ENCODE measurements around the gene SLC37A3. TPM values are rescaled to one million over a fixed set of nuclear protein-coding genes. Genes with fewer than 3 reads are reported as not detected.
"Not testable (repeated sequence)": the region's sequence is repeated elsewhere in the genome, so short reads cannot be mapped to it uniquely, and the experiment has no call there.

SLC37A3 gene
- total RNA-seq, 2 experiments from 2014 or later = 74.5 to 74.7 TPM

- peaks cover 56% of the 10 kb centered on the region for H3K36me3 Mint-ChIP-seq
- H3K9me3 Mint-ChIP-seq = no peaks in the 10 kb centered on the region
- no peak for DNase-seq
- intact Hi-C loops (cut with micrococcal nuclease) = no loop called here
- POLR2A ChIA-PET = no interaction called here
- H3K4me1 Mint-ChIP-seq (ENCODE audit: low read depth) = no peaks in the 10 kb centered on the region
- no peak overlapping the region for H3K27ac Mint-ChIP-seq
- H3K27me3 Mint-ChIP-seq = no peaks in the 10 kb centered on the region
- H3K4me3 Mint-ChIP-seq = no peak overlapping the region
- CTCF ChIA-PET = no interaction called here
Measured at GRCh38 chr7:140342727-140343514, 55.4 kb downstream of the SLC37A3 start.

- peaks cover 68% of the 10 kb centered on the region for H3K36me3 Mint-ChIP-seq
- H3K27me3 Mint-ChIP-seq; H3K9me3 Mint-ChIP-seq; POLR2A ChIA-PET; intact Hi-C loops (cut with micrococcal nuclease); DNase-seq; H3K4me3 Mint-ChIP-seq; H3K4me1 Mint-ChIP-seq (ENCODE audit: low read depth); CTCF ChIA-PET; H3K27ac Mint-ChIP-seq: not testable (repeated sequence)
Measured at GRCh38 chr7:140338959-140339358, 59.4 kb downstream of the SLC37A3 start.

GRCh38 chr7:140334341-140335057, 63.8 kb downstream of the SLC37A3 start:
- no peaks in the 10 kb centered on the region for H3K27me3 Mint-ChIP-seq
- H3K4me3 Mint-ChIP-seq = no peak overlapping the region
- no peaks in the 10 kb centered on the region for H3K9me3 Mint-ChIP-seq
- H3K36me3 Mint-ChIP-seq = peaks cover 44% of the 10 kb centered on the region
- H3K4me1 Mint-ChIP-seq (ENCODE audit: low read depth) = no peaks in the 10 kb centered on the region
- CTCF ChIA-PET = no interaction called here
- no peak for DNase-seq
- POLR2A ChIA-PET = no interaction called here
- no peak overlapping the region for H3K27ac Mint-ChIP-seq
- intact Hi-C loops (cut with micrococcal nuclease) = no loop called here

- ChIA-PET CTCF (no interaction called here), POLR2A (no interaction called here)
- Mint-ChIP-seq H3K27ac (no peak overlapping the region), H3K9me3 (no peaks in the 10 kb centered on the region), H3K4me1 (ENCODE audit: low read depth) (no peaks in the 10 kb centered on the region), H3K4me3 (no peak overlapping the region), H3K36me3 (peaks cover 41% of the 10 kb centered on the region), H3K27me3 (no peaks in the 10 kb centered on the region)
- intact Hi-C loops (cut with micrococcal nuclease) = no loop called here
- DNase-seq = no peak
Measured at GRCh38 chr7:140333686-140334085, 64.6 kb downstream of the SLC37A3 start.

GRCh38 chr7:140333223-140333622, 65.1 kb downstream of the SLC37A3 start:
- Mint-ChIP-seq H3K27me3 (no peaks in the 10 kb centered on the region), H3K36me3 (peaks cover 41% of the 10 kb centered on the region), H3K4me3 (no peak overlapping the region), H3K4me1 (ENCODE audit: low read depth) (no peaks in the 10 kb centered on the region), H3K9me3 (no peaks in the 10 kb centered on the region), H3K27ac (no peak overlapping the region)
- intact Hi-C loops (cut with micrococcal nuclease) = no loop called here
- no peak for DNase-seq
- ChIA-PET CTCF (no interaction called here), POLR2A (no interaction called here)

GRCh38 chr7:140330595-140330994, 67.7 kb downstream of the SLC37A3 start:
- H3K27me3 Mint-ChIP-seq = no peaks in the 10 kb centered on the region
- ChIA-PET CTCF (interaction anchor here (0.9 kb wide), 1 partner anchor 113 kb away, joined by 3 read pairs; no protein-coding TSS in a partner anchor), POLR2A (interaction anchor here (0.6 kb wide), 1 partner anchor 500 kb away, joined by 3 read pairs; no protein-coding TSS in a partner anchor)
- intact Hi-C loops (cut with micrococcal nuclease) = no loop called here
- H3K4me1 Mint-ChIP-seq (ENCODE audit: low read depth) = no peaks in the 10 kb centered on the region
- H3K36me3 Mint-ChIP-seq = peaks cover 30% of the 10 kb centered on the region
- no peak for DNase-seq
- H3K4me3 Mint-ChIP-seq = no peak overlapping the region
- no peak overlapping the region for H3K27ac Mint-ChIP-seq
- no peaks in the 10 kb centered on the region for H3K9me3 Mint-ChIP-seq

GRCh38 chr7:140330128-140330527, 68.2 kb downstream of the SLC37A3 start:
- no peak for DNase-seq
- no peak overlapping the region for H3K4me3 Mint-ChIP-seq
- H3K27ac Mint-ChIP-seq = no peak overlapping the region
- H3K36me3 Mint-ChIP-seq = peaks cover 26% of the 10 kb centered on the region
- no peaks in the 10 kb centered on the region for H3K27me3 Mint-ChIP-seq
- no peaks in the 10 kb centered on the region for H3K9me3 Mint-ChIP-seq
- ChIA-PET CTCF (no interaction called here), POLR2A (interaction anchor here (0.6 kb wide), 1 partner anchor 501 kb away, joined by 3 read pairs; no protein-coding TSS in a partner anchor)
- intact Hi-C loops (cut with micrococcal nuclease) = no loop called here
- no peaks in the 10 kb centered on the region for H3K4me1 Mint-ChIP-seq (ENCODE audit: low read depth)

- ChIA-PET POLR2A (no interaction called here), CTCF (interaction anchor here (1.3 to 1.4 kb wide), 2 partner anchors 85 to 217 kb away, joined by 4 to 7 read pairs; no protein-coding TSS in a partner anchor)
- Mint-ChIP-seq H3K4me1 (ENCODE audit: low read depth) (no peaks in the 10 kb centered on the region), H3K9me3 (no peaks in the 10 kb centered on the region), H3K27me3 (no peaks in the 10 kb centered on the region), H3K4me3 (no peak overlapping the region), H3K27ac (no peak overlapping the region), H3K36me3 (peaks cover 7% of the 10 kb centered on the region)
- intact Hi-C loops (cut with micrococcal nuclease) = no loop called here
- DNase-seq = no peak
Measured at GRCh38 chr7:140327261-140327661, 71.1 kb downstream of the SLC37A3 start.

- H3K4me1 Mint-ChIP-seq (ENCODE audit: low read depth) = no peaks in the 10 kb centered on the region
- no peak overlapping the region for H3K4me3 Mint-ChIP-seq
- intact Hi-C loops (cut with micrococcal nuclease) = loop anchor here (1.0 kb wide), 2 partner anchors 151 to 158 kb away; no protein-coding TSS in a partner anchor
- H3K36me3 Mint-ChIP-seq = peaks cover 2% of the 10 kb centered on the region
- CTCF ChIA-PET = interaction anchor here (0.8 to 2.1 kb wide), 10 partner anchors 21 to 709 kb away, joined by 3 to 8 read pairs (median 4); no protein-coding TSS in a partner anchor
- no peak overlapping the region for H3K27ac Mint-ChIP-seq
- no peaks in the 10 kb centered on the region for H3K27me3 Mint-ChIP-seq
- POLR2A ChIA-PET = no interaction called here
- DNase-seq = peak; percentile 63
- H3K9me3 Mint-ChIP-seq = no peaks in the 10 kb centered on the region
Measured at GRCh38 chr7:140326116-140326928, 72.0 kb downstream of the SLC37A3 start.

- no peak for DNase-seq
- intact Hi-C loops (cut with micrococcal nuclease) = no loop called here
- POLR2A ChIA-PET = interaction anchor here (0.8 kb wide), 1 partner anchor 149 kb away, joined by 3 read pairs; no protein-coding TSS in a partner anchor
- CTCF ChIA-PET = interaction anchor here (0.6 to 2.1 kb wide), 8 partner anchors 20 to 966 kb away, joined by 3 to 8 read pairs (median 4); partner anchors contain the start of gene LUC7L2
- Mint-ChIP-seq H3K27ac (no peak overlapping the region), H3K4me3 (no peak overlapping the region), H3K36me3 (no peaks in the 10 kb centered on the region), H3K4me1 (ENCODE audit: low read depth) (no peaks in the 10 kb centered on the region), H3K9me3 (no peaks in the 10 kb centered on the region), H3K27me3 (no peaks in the 10 kb centered on the region)
Measured at GRCh38 chr7:140325600-140325999, 72.7 kb downstream of the SLC37A3 start.

GRCh38 chr7:140324714-140325113, 73.6 kb downstream of the SLC37A3 start:
- Mint-ChIP-seq H3K27ac (no peak overlapping the region), H3K4me3 (no peak overlapping the region), H3K4me1 (ENCODE audit: low read depth) (peaks cover 3% of the 10 kb centered on the region), H3K27me3 (no peaks in the 10 kb centered on the region), H3K36me3 (no peaks in the 10 kb centered on the region), H3K9me3 (no peaks in the 10 kb centered on the region)
- CTCF ChIA-PET = interaction anchor here (0.6 to 2.1 kb wide), 4 partner anchors 77 to 965 kb away, joined by 3 to 8 read pairs (median 4); partner anchors contain the start of gene LUC7L2
- DNase-seq = no peak
- POLR2A ChIA-PET = no interaction called here
- intact Hi-C loops (cut with micrococcal nuclease) = no loop called here

GRCh38 chr7:140322759-140323158, 75.6 kb downstream of the SLC37A3 start:
- Mint-ChIP-seq H3K9me3 (no peaks in the 10 kb centered on the region), H3K4me3 (no peak overlapping the region), H3K27me3 (no peaks in the 10 kb centered on the region), H3K36me3 (peaks cover 3% of the 10 kb centered on the region), H3K27ac (no peak overlapping the region), H3K4me1 (ENCODE audit: low read depth) (peaks cover 15% of the 10 kb centered on the region)
- ChIA-PET CTCF (no interaction called here), POLR2A (no interaction called here)
- intact Hi-C loops (cut with micrococcal nuclease) = no loop called here
- no peak for DNase-seq
